ENCODE results near the gene LRRFIP2. TPM values are rescaled to one million over a fixed set of nuclear protein-coding genes. Genes with fewer than 3 reads are reported as not detected.

Gene LRRFIP2
- total and polyA plus RNA-seq, 2 of the 8 experiments (the other 6 are each of a cell fraction or from before 2014, with no cell fraction given), result 8.8 to 25.6 TPM

DNA sequence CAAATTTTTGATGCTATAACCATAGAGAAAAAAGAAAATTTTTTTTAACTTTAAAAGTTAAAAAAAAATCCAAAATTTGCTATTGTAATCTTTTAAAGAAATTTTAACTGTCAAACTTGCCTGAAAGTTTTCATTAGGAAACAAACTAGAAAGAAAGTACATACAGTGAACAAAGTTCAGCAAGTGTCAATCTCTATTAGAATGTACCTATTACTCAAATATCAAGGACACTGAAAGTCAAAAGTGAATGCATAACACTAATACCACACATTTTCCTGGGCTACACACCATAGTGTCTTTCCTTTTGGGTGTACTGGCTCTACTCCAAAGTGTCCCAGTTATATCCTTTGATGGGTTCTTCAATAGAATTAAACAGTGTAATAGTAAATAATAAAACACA is 56.8 kb downstream of the LRRFIP2 start (continued):
- TF ChIP-seq KDM4A (IDR thresholded peaks at IDR 0.05; ENCODE audit: low read depth, low read length, severe bottlenecking), result no peak
- TF ChIP-seq PHF8 (conservative IDR thresholded peaks at IDR 0.05; ENCODE audit: low read depth, low read length), result no peak
- TF ChIP-seq NANOG (IDR thresholded peaks at IDR 0.05; ENCODE audit: insufficient read depth, low read depth, low read length, poor library complexity, severe bottlenecking), result no peak
- TF ChIP-seq, protein P1, sequence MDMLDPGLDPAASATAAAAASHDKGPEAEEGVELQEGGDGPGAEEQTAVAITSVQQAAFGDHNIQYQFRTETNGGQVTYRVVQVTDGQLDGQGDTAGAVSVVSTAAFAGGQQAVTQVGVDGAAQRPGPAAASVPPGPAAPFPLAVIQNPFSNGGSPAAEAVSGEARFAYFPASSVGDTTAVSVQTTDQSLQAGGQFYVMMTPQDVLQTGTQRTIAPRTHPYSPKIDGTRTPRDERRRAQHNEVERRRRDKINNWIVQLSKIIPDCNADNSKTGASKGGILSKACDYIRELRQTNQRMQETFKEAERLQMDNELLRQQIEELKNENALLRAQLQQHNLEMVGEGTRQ (IDR thresholded peaks at IDR 0.05; ENCODE audit: low read length), result no peak
- TF ChIP-seq SP4 (IDR thresholded peaks at IDR 0.05; ENCODE audit: low read length), result no peak
- TF ChIP-seq MAFK (IDR thresholded peaks at IDR 0.05; ENCODE audit: low read depth, low read length), result no peak
